GM18508 (cell line): Measurements from ENCODE around the gene KIF16B.

Experiments
- ATAC-seq: cut with Tn5 transposase; IDR thresholded peaks from one replicate; pipeline ENCODE4 v1.9.1; 2021; ENCODE audit warnings: moderate number of reproducible peaks; ENCODE audit not compliant: insufficient read depth, unreplicated experiment

The KIF16B gene

DNA sequence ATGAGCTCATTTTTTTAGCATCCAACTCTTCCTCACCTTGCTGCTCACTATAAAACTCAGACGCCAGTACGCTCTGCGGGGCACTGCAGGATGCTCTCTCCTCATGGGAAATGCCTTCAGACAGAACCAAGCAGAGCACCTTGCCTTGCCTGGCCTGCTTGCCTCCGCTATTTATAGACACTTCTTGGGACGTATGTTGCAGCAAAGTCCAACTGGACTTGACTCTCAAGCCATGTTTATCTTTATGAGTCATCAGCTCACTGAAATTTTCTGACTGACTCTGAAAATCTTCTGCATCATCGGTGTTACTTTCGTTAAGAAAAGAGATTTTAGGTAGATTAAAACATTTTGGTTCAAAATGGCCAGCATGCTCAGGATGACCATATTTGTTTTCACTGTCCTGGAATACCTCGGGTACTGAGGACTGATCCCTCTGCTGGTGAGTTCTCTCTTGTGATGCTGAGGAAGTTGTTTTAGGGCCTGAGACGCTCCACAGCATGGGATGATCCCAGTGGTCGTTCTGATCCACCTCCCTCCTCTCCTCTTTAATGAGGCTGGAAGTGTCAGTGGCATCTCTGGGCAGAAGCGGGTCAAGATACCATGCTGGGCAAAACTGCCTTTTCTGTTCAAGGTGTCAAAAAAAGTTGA, 204.5 kb downstream of the KIF16B start:
- ATAC-seq: no peak

DNA sequence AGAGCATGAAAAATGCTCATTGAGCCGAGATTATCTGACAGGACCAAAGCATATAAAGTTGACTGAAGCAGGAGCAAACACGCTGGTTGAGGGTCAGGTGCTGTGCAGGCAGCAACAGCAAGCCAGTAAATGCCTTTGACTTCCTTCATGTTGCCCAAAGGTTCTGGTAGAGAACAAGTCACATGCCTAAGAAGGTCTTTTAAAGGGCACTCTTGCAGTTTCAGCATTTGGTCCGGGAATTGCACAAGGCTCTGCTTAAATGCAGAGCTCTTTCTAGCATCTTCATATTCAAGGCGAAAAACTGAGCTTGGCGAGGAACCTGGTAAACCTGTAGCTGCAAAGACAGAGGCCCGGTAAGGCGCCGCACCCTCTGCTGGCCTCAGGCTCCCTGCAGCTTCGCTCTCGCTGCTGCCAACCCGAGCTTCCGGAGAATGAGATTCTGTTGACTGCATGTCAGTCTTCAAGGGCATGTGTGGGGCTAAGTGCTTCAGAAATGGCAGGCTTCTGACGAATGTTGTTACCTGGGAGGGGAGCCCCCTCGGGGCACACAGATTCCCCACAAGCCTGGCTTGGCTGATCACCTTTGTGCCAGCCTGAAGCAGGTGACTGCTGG, 205.2 kb downstream of the KIF16B start:
- no peak for ATAC-seq

DNA sequence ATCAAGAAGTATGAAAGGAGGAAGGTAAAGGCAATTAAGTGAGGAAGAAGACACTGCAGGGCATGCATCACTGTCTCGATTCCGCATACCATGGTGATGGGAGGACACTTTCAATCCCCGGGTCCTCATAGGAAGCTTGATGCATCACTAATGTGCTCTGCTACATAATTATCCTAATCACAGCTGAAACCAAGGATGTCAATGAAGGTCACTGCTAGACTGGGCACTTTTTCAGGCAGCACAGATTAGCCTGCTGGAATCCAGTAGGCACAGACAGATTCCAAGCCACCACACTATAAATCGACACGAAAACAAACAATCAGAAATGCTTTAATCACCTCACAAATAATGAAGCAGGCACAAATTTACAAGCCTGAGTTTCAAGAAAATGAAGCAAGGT, 206.7 kb downstream of the KIF16B start:
- ATAC-seq: no peak

DNA sequence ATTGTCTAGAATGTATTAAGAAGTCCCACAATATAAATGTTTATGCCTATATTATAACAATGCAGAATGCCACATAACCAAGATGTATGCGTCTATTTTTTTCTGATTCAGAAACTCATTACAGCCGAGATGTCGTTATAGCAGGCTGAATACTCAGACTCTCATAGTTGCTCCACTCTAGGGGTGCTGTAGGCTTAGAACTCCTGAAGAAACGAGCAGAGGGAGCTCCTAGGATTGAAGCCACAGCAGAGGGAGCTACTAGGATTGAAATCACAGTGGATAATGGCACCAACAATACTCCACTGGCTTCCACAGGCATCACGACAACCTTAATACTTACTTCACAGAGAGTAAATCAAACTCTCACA, 208.9 kb downstream of the KIF16B start:
- ATAC-seq: no peak

DNA sequence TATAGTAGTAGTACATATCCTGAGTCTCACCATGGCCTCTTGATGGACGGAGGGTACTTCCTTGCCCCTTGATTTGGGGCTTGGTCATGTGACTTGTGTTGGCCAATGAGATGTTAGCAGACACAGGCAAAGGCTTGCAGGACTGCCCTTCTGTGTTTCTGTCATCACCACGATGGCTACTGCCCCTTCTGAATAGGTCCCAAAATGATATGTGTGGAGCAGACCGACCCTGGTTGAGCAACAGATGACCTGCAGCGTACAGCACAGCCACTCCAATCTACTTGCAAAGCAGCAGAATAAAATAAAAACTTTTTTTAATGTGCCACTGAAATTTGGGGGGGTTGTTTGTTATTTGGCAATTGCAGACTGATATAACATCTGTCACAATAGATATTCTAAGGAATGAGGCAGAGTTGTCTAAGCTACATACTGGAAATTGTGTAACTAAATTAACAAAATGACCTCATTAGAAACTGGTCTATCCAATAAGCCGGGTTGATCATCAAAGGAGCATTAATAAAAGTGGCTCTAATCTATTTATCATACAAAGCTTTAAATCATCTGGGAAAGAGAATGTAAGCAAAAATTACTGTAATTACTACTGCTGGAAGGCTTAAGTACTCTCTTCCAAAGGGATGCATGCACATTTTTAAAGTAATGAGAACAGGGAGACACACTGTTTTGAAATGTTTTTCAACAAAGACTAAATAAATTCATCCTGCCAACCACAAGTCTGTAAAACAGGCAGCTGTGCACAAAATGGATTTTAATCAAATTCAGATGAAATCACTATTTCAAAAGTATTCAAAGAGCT, 209.5 kb downstream of the KIF16B start:
- ATAC-seq: no peak

DNA sequence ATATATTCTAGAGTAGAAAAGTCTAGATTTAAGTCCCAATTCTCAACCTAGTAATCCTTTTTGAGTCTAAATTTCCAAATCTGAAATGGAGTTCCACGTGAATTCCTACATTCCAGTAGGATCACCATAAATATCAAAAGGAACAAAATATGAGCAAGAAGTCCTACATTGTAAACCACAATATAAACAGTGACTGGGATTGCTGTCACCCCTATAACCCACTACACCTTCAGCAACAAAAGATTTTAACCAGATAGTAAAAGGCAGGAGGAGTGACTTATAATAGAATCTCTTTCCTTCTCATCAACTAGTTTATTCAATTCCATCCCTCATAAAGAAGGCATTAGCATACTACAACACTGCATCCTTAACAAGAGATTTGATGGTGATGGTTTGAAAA, 210.6 kb downstream of the KIF16B start:
- ATAC-seq: no peak

DNA sequence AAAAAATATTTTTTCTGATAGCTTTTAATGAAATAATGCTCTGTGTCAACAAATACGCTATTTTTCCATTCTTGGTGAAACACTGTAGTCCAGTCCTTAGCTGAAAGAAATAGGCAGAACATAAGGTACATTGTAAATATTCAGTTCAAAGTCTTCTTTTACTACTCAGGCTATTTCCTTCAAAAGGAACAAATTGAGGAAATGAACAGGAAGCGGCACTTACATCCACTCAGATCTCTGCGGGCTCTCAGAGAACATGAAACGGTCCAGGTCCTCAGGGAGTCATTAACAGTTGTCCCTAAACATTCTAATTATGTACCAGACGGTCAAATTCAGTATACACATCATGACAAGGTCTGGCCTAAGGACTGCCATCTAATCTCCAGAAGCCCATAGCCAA, 212.6 kb downstream of the KIF16B start:
- no peak for ATAC-seq

DNA sequence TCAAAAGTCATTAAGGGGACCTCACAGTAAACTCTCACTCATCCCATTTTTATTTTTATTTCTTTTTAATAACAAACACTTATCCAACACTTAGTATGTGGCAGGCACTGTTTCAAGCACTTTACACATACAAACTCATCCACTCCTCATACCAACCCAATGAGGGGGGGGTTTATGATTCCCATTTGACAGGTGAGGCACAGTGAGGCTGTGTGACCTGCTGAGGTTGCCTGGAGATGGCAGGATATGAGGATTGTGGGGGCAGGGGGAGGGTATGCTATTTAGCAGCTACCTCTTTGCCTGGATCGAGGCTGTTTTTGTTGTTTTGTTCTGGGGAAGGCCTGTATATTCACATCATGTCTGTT, 219.8 kb downstream of the KIF16B start:
- ATAC-seq: no peak

DNA sequence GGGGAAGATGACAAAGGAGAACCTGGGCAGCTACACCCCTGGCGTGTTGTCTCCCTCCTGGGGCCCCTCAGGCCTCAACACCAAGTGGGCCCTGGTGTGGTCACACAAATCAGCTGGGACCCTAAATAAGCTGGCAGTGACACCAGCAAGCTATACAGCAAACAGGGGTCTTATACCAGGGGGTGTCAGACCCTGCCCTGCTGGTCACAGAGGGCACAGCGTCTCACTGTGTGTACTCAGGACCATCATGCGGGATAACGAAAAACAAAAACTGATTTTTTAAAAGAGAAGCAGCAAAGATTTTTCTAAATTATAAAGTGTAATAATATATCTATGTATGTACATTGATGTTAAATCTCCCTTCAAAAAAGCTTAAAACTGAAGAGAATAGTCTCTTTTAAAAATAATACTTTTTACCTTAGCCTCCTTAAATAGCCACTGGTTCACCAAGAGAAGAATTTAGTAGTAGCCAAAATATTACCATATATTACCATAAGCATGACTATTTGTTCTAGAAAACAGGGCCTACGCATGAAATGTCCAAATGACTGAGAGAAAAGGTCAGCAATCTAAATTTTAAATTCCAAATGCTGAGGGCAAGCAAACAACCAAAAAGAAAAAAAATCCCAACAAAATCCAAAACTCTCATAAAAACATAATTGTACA, 220.4 kb downstream of the KIF16B start:
- no peak for ATAC-seq

DNA sequence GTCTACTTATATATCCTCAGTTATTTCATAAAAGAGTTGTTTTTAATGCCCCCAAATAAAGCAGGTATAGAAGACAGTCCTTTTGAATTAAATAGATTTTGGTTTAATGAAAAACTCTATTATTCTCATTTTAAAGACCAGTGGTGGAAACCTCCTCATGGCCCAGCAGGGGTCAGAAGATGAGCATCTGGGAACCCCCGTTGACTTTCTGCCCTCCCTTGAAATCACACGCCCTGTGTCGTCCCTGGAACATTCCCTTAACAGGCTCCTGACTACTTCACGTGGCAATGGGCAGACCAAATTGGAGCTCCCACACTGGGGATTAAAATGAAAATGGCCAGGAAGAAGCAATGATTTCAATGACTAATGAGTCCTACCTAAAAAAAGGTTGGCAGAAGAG, 220.9 kb downstream of the KIF16B start:
- ATAC-seq: no peak

DNA sequence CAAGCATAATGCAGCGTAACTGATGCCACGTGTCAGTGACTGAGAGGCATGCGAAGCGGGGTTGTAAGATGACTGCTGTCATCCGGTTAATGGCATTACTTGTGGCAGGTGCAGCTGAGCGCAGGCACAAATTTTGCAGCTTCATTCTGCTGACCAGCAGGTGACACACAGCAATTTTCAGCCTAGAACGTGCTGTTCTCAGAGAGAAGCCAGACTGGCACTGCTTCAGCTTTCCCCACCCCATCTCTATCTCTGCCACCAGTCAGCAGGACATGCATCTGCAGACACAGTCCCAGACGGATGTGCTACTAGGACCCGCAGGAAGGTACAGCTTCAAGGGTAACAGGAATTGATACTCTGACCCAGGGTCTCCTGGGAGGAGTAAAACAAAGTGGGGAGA, 221.8 kb downstream of the KIF16B start:
- ATAC-seq: no peak

DNA sequence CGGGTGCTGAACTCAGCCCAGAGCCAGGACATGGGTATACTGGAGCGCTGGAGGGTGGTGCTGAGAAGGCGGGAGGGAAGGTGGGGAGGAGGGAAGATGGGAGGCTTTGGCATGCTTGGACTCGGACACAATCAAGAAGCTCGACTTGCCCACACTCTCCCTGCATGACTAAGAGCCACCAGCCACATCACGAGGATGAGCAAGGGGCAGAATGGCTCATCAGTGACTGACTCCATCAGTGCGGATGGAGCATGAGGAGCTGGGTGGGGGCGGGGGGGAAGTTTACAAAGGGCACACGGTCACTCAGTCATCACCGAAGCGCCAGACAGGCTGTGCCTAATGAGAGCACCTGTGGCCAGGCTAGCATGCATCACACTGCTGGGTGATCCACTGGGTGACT, 222.8 kb downstream of the KIF16B start:
- ATAC-seq: no peak

DNA sequence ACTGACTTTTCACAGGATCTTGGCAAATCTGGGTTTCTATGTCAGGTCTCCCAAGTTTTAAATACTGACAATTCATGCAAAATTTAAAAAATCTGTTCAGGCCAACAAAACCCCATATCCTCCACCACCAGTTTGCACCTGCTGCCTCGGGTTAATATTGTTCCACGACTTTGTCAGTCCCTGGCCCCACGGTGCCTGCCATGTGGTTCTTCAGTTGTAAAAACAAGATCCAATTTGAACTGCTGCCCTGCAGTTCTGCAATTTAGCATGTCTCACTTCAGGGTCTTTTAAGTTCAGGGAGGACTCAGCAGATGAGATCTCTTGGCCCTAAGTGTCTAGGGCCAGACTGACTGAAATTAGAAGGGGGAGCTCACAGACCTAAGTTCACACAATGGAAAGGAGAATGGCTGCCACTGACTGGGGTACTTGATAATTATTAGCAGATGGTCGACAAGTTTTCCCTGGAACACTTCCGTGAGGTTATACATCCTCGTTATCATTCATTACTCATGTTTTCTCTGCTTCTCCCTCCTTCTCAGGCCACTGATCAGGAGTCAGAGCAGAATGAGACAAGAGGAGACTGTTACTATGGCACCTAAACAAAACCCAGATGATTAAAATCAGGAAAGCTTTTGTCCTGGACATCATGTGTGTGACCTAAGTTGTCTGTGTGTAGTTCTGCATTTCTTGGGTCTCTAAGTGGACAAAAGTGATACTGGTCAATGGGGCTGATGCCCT, 223.6 kb downstream of the KIF16B start:
- no peak for ATAC-seq

DNA sequence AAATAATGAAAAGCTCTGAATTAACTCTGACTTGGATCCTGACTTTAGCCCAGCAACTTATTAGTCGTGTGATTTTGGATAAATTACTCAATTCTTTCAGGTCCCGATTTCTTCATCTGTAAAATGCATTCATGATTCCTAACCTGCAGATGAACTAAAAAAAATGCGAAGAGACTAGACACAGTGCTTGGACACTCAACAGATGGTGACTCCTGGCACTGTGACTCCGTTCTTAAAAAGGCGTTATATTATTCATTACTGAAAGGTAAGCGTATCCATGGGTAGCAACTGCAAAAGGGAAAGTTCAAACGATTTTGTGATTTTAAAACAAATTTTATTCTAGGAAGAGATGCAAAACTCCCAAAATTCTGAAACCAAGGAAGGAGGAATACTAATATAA, 226.3 kb downstream of the KIF16B start:
- ATAC-seq: no peak

DNA sequence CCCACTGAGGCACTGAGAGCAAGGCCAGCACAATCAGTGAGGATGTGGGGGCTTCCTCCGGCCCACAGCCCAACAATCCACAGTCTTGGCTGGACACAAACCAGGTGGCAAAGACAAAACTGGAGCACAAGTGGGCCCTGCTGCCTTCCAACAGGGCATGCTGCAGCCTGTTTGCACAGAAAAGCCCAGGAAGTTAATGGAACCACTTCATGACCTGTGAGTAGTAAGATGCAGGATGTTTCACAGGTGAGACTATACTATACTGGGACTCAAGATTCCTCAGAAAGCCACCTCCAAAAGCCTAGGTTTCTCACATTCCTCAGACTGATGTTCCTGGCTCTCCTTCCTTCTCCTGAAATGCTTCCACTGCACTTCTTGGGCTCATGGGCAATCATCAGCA, 235.5 kb downstream of the KIF16B start:
- ATAC-seq: no peak

DNA sequence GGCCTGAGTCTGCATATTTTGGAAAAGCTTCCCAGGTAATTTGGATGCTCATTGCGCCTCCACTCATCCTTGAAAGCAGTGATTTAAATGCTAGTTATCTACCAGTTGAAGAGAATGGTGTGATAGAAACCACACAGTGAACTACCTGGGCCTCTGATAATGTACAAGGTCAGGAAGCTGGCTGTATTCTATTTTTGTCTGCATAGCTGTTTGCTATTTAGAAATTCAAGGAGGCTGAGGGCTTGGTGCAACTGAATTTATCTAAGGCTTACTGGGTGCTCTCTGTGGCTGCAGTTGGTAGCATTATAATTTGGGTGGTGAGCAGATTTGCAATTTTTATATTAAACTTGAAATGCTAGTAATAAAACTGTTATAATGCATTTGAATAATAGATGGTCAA, 245.6 kb downstream of the KIF16B start:
- ATAC-seq: no peak

DNA sequence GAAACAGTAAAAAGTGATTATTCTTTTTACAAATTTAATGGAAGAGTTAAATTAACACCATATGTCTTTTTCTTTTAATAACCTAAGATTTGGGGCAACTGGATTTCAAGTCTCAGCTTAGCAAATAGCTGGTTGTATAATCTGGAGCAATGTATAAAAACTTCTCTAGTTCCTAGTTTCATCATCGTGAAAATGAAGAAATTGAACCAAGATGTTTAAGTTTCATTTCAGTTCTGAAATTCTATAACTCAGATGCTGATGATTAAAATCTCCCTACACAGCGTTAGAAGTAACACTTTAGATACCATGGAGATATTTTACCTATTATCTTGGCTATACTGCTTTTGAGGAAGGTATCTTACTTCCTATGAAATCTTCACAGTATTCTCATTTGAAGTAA, 252.0 kb downstream of the KIF16B start:
- no peak for ATAC-seq

DNA sequence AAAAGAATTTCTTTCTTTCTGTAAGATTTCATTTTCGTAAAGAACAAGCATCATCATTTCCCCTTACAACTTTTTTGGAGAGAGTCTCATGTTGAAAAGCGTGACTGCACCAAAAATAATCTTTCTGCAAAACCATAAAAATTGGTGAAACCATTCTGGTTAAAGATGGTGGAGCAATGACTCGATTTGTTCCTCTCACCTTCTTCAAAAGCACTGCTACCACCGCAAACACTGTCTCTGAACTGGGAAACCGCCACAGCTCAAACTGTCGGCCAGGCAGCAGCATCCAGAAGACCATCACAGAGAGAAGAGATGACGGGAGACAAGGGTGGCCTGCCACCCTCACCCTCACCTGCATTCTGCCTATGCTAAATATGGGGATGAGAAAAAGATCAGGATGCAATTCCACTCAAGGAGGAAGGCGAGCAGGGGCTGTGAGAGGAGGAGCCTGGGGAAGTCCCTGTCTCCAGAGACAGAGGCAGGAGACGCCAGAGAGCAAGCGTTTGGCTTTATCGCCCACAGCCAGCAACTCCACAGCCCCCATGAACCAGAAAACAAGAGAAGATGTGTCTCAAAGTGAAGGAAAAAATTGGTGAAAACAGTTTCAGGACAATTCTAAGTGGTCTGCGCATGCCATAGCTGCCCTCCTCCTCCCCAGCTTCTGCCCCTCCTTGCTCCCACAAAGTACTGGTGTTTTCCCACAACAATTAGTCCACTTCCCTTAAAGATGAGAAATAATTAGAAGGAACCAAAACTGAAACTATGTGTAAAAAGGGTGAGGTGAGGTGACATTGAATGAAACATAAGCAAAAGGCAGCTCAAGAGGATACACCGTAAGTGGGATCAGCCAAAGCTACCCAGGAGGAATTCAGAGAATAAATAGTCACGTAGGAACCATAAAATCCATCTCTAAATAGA, 255.5 kb downstream of the KIF16B start:
- no peak for ATAC-seq

DNA sequence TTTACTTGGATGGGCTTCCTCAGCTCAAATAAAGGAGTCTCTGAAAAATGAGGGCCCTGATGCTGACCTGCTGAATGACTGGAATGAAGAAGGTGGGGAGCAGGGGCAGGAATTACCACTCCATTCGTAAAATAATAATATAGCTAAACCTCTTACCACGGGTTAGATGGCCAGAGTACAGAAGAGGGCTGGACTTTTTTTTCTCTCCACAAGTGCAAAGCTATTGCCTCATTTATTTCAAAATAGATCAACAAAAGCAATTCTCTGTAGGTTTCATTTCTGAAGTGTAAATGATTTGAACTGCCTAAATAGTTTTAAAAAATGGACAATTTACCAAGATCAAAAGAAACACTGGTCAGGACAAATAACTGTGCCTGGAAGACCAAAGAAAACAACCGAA, 256.7 kb downstream of the KIF16B start:
- no peak for ATAC-seq

DNA sequence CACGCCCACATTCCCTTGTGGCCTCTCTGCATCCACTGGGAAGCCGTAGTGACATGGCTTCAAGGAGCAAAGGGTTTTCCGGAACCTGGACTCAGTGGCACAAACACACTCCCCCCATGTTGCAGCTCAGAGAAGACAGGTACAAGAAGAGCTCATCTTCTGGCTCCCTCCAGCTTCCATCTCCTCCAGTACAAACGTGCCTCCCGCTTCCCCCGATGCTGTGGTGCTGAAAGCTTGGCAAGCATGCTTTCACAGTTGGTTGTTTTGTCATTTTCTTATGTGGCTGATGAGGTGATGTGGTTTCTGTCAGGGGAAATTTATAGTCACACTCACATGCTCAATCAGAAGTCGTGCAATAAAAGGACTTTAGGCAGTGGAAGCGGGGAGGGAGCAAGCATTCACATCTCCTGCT, 258.5 kb downstream of the KIF16B start:
- ATAC-seq: no peak
